HEK293 (cell line): ENCODE data around the gene SLC18B1.

Experiments
- CTCF ChIP-seq: fragments of 450-650 bp; formaldehyde crosslinking; IDR thresholded peaks from 2 replicates; pipeline ENCODE4 v1.5.1; 2016; ENCODE audit warnings: missing biosample characterization, missing genetic modification characterization
- INSM2 ChIP-seq: fragments of 450-650 bp; formaldehyde crosslinking; IDR thresholded peaks from 2 replicates; pipeline ENCODE4 v1.5.1; 2016; ENCODE audit warnings: missing biosample characterization, missing genetic modification characterization
- ZBTB21 ChIP-seq: fragments of 450-650 bp; formaldehyde crosslinking; IDR thresholded peaks from 2 replicates; pipeline ENCODE4 v1.5.1; 2017; ENCODE audit warnings: missing biosample characterization, missing genetic modification characterization
- ZNF513 ChIP-seq: fragments of 450-650 bp; IDR thresholded peaks from 2 replicates; pipeline ENCODE4 v1.5.1; 2018; ENCODE audit warnings: missing biosample characterization, missing genetic modification characterization
- ZNF529 ChIP-seq: fragments of 450-650 bp; formaldehyde crosslinking; IDR thresholded peaks from 2 replicates; pipeline ENCODE4 v1.5.1; 2017; ENCODE audit warnings: missing genetic modification characterization, missing biosample characterization; ENCODE audit not compliant: insufficient replicate concordance
- ZNF837 ChIP-seq: fragments of 450-650 bp; formaldehyde crosslinking; IDR thresholded peaks from 2 replicates; pipeline ENCODE4 v1.5.1; 2016; ENCODE audit warnings: missing biosample characterization, missing genetic modification characterization
- ZNF843 ChIP-seq: fragments of 450-650 bp; formaldehyde crosslinking; IDR thresholded peaks from 2 replicates; pipeline ENCODE4 v1.5.1; 2016; ENCODE audit warnings: missing biosample characterization, missing genetic modification characterization

GRCh38 chr6:132726608-132726975 lies 71.8 kb downstream of the SLC18B1 start:
- TF ChIP-seq ZNF843 (tag by site-specific recombination) (no peak), ZNF837 (tag by site-specific recombination) (no peak), INSM2 (tag by site-specific recombination) (no peak), ZNF529 (tag by site-specific recombination) (no peak), CTCF (tag by site-specific recombination) (no peak), ZNF513 (tag by site-specific recombination) (no peak), ZBTB21 (tag by site-specific recombination) (no peak)
